ENCODE measurements around the gene GAA. TPM values are rescaled to one million over a fixed set of nuclear protein-coding genes. Genes with fewer than 3 reads are reported as not detected.

The GAA gene
- polyA plus RNA-seq, 1 of the 3 experiments (the other 2 are of a cell fraction): 27.3 TPM

DNA sequence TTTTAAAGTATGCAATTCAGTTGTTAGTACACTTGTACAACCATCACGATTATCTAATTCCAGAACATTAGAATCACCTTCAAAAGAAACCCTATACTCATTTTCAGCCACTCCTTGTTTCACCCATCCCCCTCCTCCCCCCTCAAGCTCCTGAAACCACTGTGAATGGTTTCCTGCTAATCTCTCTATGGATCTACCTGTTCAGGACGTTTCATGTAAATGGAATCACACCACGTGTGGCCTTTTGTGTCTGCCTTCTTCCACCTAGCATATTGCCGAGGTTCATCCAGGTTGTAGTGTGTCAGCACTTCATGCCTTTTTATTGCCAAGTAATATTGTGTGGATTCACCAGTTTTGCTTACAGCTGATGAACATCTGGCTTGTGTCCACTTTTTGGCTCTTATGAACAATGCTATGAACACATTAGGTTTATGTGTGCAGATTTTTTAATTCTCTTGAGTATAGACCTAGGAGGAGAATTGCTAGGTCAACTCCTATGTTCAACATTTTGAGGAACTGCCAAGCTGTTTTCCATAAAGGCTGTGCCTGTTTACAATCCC, 27.7 kb downstream of the GAA start (continued):
- TF ChIP-seq, protein P1, sequence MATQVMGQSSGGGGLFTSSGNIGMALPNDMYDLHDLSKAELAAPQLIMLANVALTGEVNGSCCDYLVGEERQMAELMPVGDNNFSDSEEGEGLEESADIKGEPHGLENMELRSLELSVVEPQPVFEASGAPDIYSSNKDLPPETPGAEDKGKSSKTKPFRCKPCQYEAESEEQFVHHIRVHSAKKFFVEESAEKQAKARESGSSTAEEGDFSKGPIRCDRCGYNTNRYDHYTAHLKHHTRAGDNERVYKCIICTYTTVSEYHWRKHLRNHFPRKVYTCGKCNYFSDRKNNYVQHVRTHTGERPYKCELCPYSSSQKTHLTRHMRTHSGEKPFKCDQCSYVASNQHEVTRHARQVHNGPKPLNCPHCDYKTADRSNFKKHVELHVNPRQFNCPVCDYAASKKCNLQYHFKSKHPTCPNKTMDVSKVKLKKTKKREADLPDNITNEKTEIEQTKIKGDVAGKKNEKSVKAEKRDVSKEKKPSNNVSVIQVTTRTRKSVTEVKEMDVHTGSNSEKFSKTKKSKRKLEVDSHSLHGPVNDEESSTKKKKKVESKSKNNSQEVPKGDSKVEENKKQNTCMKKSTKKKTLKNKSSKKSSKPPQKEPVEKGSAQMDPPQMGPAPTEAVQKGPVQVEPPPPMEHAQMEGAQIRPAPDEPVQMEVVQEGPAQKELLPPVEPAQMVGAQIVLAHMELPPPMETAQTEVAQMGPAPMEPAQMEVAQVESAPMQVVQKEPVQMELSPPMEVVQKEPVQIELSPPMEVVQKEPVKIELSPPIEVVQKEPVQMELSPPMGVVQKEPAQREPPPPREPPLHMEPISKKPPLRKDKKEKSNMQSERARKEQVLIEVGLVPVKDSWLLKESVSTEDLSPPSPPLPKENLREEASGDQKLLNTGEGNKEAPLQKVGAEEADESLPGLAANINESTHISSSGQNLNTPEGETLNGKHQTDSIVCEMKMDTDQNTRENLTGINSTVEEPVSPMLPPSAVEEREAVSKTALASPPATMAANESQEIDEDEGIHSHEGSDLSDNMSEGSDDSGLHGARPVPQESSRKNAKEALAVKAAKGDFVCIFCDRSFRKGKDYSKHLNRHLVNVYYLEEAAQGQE (IDR thresholded peaks at IDR 0.05; ENCODE audit: low read depth, low read length): no peak
- TF ChIP-seq GABPA (IDR thresholded peaks at IDR 0.05; ENCODE audit: low read depth) (no peak), MEF2A (IDR thresholded peaks at IDR 0.05; ENCODE audit: borderline replicate concordance, low read depth) (no peak), ZBTB33 (IDR thresholded peaks at IDR 0.05; ENCODE audit: borderline replicate concordance, low read depth) (no peak), ELF1 (IDR thresholded peaks at IDR 0.05) (no peak), YY1 (IDR thresholded peaks at IDR 0.05; ENCODE audit: low read depth) (no peak)

GRCh38 chr17:80130992-80131391, 29.6 kb downstream of the GAA start:
- Histone ChIP-seq H3K4me1 (ENCODE audit: control insufficient read depth in 1 of 2, insufficient read depth in 2 of 2, low read depth in 1 of 2, low read length in 1 of 2) (no peaks in the 10 kb centered on the region), H3F3A (replicated peaks; ENCODE audit: insufficient read depth) (peaks cover 12% of the 10 kb centered on the region), H3K9me2 (no peaks in the 10 kb centered on the region), H3K9me3 (no peaks in the 10 kb centered on the region), H4K20me1 (ENCODE audit: insufficient read depth) (no peaks in the 10 kb centered on the region), H2AFZ (ENCODE audit: low read depth) (no peak overlapping the region), H3K4me3 (ENCODE audit: low read depth in 2 of 2, low read length in 1 of 2) (no peak overlapping the region), H3K9ac (no peak overlapping the region), H3K27ac (ENCODE audit: low read depth in 2 of 2, low read length in 1 of 2) (no peak overlapping the region), H3K36me3 (replicated peaks in 1 of 2; ENCODE audit: control insufficient read depth in 1 of 2, insufficient read depth in 2 of 2, low read length in 1 of 2) (peaks cover 28 to 30% of the 10 kb centered on the region in 2 experiments), H3K4me2 (no peak overlapping the region), H3K79me2 (ENCODE audit: insufficient read depth) (no peaks in the 10 kb centered on the region), H3K27me3 (ENCODE audit: insufficient read depth) (no peaks in the 10 kb centered on the region)
- POLR2A ChIA-PET: interaction anchor here (1.1 kb wide), 1 partner anchor 30 kb away, joined by 4 read pairs; the partner anchor contains the start of gene GAA
- DNase-seq: no peak
- 83% methylated on average over 3 of the region's 3 CpGs for WGBS (ENCODE audit: low lambda C conversion rate)
- TF ChIP-seq GABPA (IDR thresholded peaks at IDR 0.05; ENCODE audit: low read depth) (no peak), YY1 (IDR thresholded peaks at IDR 0.05; ENCODE audit: low read depth) (no peak), RXRA (IDR thresholded peaks at IDR 0.05; ENCODE audit: borderline replicate concordance, low read depth) (no peak)
- CTCF ChIA-PET: interaction anchor here (0.7 to 1.2 kb wide), 4 partner anchors 29 to 858 kb away, joined by 3 to 5 read pairs (median 4); partner anchors contain the start of gene GAA
